Hepatocyte (in vitro differentiated cells): Measurements from ENCODE around the gene PTPRCAP. TPM values are rescaled to one million over a fixed set of nuclear protein-coding genes. Genes with fewer than 3 reads are reported as not detected.

Source experiments
- DNase-seq: peaks from one replicate; pipeline ENCODE4 v3.0.0-alpha.2; 2016; ENCODE audit warnings: low spot score
- H2AFZ ChIP-seq: fragments of 200-600 bp; sonication (generic); 2 replicates; pipeline ENCODE4 v1.6.0; 2016; ENCODE audit warnings: antibody characterized with exemption, mild to moderate bottlenecking
- H3K27ac ChIP-seq: fragments of 200-600 bp; sonication (generic); 2 replicates; pipeline ENCODE4 v1.5.1; 2016; ENCODE audit warnings: mild to moderate bottlenecking
- H3K27me3 ChIP-seq: fragments of 200-600 bp; sonication (generic); 2 replicates; pipeline ENCODE4 v1.6.1; 2016
- H3K36me3 ChIP-seq: fragments of 200-600 bp; sonication (generic); replicated peaks from 2 replicates; pipeline ENCODE4 v1.5.1; 2016; ENCODE audit warnings: low read depth; ENCODE audit not compliant: insufficient read depth
- H3K4me1 ChIP-seq: fragments of 200-600 bp; sonication (generic); 2 replicates; pipeline ENCODE4 v1.5.1; 2016; ENCODE audit warnings: mild to moderate bottlenecking, moderate library complexity; ENCODE audit not compliant: insufficient read depth
- H3K4me2 ChIP-seq: fragments of 200-600 bp; sonication (generic); 2 replicates; pipeline ENCODE4 v1.6.0; 2016
- H3K4me3 ChIP-seq: fragments of 200-600 bp; sonication (generic); 2 replicates; pipeline ENCODE4 v1.5.1; 2016; ENCODE audit warnings: mild to moderate bottlenecking
- H3K79me2 ChIP-seq: fragments of 200-600 bp; sonication (generic); 2 replicates; pipeline ENCODE4 v1.6.0; 2017; ENCODE audit warnings: mild to moderate bottlenecking
- H3K9me2 ChIP-seq: fragments of 200-600 bp; sonication (generic); replicated peaks from 2 replicates; pipeline ENCODE4 v1.6.0; 2017; ENCODE audit warnings: mild to moderate bottlenecking; ENCODE audit not compliant: insufficient read depth
- H3K9me3 ChIP-seq: fragments of 200-600 bp; sonication (generic); 2 replicates; pipeline ENCODE4 v1.5.1; 2016; ENCODE audit warnings: low read depth, mild to moderate bottlenecking
- H4K20me1 ChIP-seq: fragments of 200-600 bp; sonication (generic); 2 replicates; pipeline ENCODE4 v1.6.0; 2016; ENCODE audit warnings: mild to moderate bottlenecking; ENCODE audit not compliant: insufficient read depth, poor library complexity, severe bottlenecking
- EZH2 ChIP-seq: fragments of 200-600 bp; sonication (generic); IDR thresholded peaks from 2 replicates; pipeline ENCODE4 v1.6.1; 2016; ENCODE audit warnings: antibody characterized with exemption, mild to moderate bottlenecking, borderline replicate concordance
- EZH2phosphoT487 ChIP-seq: fragments of 200-600 bp; sonication (generic); IDR thresholded peaks from one replicate; pipeline ENCODE4 v1.6.1; 2018; ENCODE audit warnings: antibody characterized with exemption, mild to moderate bottlenecking, low read depth, moderate library complexity; ENCODE audit not compliant: unreplicated experiment, severe bottlenecking
- WGBS: methylation state at CpG from one replicate; pipeline ENCODE4 v1.1.6; 2016; ENCODE audit warnings: low lambda C conversion rate; ENCODE audit errors: missing lambda C conversion rate; 5-methylcytosine and 5-hydroxymethylcytosine counted together
- polyA plus RNA-seq: library from polyadenylated mRNA; unstranded; fragments of >200 nt; fragmentation: Nextera tagmentation; extraction: Ambion mirVana; gene quantifications from 2 replicates; pipeline ENCODE4 v1.2.1, GENCODE V29; 2016
- total RNA-seq: library from RNA; depleted of rRNA; stranded (reverse); fragments of >200 nt; gene quantifications from 2 replicates; pipeline ENCODE4 v1.2.3, GENCODE V29; 2014
- TF ChIP-seq, protein P1 (sequence below): fragments of 200-600 bp; sonication (generic); IDR thresholded peaks from 2 replicates; pipeline ENCODE4 v1.5.1; 2016; ENCODE audit warnings: antibody characterized with exemption, mild to moderate bottlenecking; ENCODE audit not compliant: poor library complexity

PTPRCAP gene
- total and polyA plus RNA-seq, 2 experiments from 2014 or later: 1.0 to 2.5 TPM

DNA sequence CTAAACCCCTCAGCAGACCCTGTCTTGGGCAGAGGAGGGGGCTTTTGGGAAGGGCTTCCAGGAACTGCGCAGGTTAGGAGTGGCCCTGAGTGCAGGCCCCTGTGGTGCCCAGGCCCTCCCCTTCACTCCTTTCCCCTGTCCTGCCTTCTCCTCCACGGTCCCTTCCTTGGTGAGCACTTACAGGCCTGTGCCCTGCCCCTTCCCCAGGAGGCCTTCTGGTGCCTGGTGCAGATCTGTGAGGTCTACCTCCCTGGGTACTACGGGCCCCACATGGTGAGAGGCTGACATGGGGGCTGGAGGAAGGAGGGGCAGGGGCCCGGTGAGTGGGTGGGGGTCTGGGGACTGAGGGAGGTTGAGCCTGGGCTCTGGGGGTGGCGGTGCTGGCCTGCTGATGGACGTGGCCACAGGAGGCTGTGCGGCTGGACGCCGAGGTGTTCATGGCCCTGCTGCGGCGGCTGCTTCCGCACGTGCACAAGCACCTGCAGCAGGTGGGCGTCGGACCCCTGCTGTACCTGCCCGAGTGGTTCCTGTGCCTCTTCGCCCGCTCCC is 31.0 kb downstream of the PTPRCAP start:
- DNase-seq: no peak
- TF ChIP-seq, protein P1, sequence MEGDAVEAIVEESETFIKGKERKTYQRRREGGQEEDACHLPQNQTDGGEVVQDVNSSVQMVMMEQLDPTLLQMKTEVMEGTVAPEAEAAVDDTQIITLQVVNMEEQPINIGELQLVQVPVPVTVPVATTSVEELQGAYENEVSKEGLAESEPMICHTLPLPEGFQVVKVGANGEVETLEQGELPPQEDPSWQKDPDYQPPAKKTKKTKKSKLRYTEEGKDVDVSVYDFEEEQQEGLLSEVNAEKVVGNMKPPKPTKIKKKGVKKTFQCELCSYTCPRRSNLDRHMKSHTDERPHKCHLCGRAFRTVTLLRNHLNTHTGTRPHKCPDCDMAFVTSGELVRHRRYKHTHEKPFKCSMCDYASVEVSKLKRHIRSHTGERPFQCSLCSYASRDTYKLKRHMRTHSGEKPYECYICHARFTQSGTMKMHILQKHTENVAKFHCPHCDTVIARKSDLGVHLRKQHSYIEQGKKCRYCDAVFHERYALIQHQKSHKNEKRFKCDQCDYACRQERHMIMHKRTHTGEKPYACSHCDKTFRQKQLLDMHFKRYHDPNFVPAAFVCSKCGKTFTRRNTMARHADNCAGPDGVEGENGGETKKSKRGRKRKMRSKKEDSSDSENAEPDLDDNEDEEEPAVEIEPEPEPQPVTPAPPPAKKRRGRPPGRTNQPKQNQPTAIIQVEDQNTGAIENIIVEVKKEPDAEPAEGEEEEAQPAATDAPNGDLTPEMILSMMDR: no peak
- TF ChIP-seq EZH2phosphoT487: no peak
- no peak for TF ChIP-seq EZH2
- Histone ChIP-seq H3K4me1 (peaks cover 5% of the 10 kb centered on the region), H3K9me2 (no peaks in the 10 kb centered on the region), H3K27ac (no peak overlapping the region), H3K36me3 (no peaks in the 10 kb centered on the region), H3K4me2 (no peak overlapping the region), H2AFZ (no peak overlapping the region), H3K4me3 (no peak overlapping the region), H3K9me3 (no peaks in the 10 kb centered on the region), H4K20me1 (no peaks in the 10 kb centered on the region), H3K79me2 (no peaks in the 10 kb centered on the region), H3K27me3 (no peaks in the 10 kb centered on the region)
- 83% methylated on average over 10 of the region's 18 CpGs for WGBS

GRCh38 chr11:67405688-67406339 is 31.7 kb downstream of the PTPRCAP start:
- no peaks in the 10 kb centered on the region for H3K9me2 ChIP-seq
- H3K4me1 ChIP-seq: peaks cover 6% of the 10 kb centered on the region
- no peak overlapping the region for H3K27ac ChIP-seq
- WGBS: 87% methylated on average over 9 of the region's 9 CpGs
- no peaks in the 10 kb centered on the region for H3K27me3 ChIP-seq
- H3K4me3 ChIP-seq: no peak overlapping the region
- no peak overlapping the region for H3K4me2 ChIP-seq
- H3K9me3 ChIP-seq: no peaks in the 10 kb centered on the region
- TF ChIP-seq EZH2phosphoT487: no peak
- no peak for TF ChIP-seq EZH2
- TF ChIP-seq, protein P1: no peak
- H3K36me3 ChIP-seq: no peaks in the 10 kb centered on the region
- peaks cover 6% of the 10 kb centered on the region for H3K79me2 ChIP-seq
- no peak overlapping the region for H2AFZ ChIP-seq
- DNase-seq: no peak
- peaks cover 1% of the 10 kb centered on the region for H4K20me1 ChIP-seq

DNA sequence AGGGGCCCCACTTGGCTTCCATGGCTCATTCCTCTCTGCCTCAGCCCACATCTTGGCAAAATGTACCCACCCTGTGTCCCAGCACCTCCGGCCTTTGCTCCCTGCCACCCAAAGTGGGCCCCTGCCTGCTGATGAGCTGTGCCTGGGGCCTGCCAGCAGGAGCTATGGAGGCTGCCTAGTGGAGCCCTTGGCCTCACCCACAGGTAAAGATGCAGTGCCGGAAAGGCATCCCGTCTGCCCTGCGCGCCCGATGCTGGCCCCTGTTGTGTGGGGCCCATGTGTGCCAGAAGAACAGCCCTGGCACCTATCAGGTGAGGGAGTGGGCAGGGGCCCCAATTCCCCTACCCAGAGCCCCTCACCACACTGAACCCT is 32.3 kb downstream of the PTPRCAP start:
- Histone ChIP-seq H3K79me2 (peaks cover 12% of the 10 kb centered on the region), H3K36me3 (no peaks in the 10 kb centered on the region), H3K27me3 (no peaks in the 10 kb centered on the region), H3K9me2 (no peaks in the 10 kb centered on the region), H2AFZ (no peak overlapping the region), H3K27ac (no peak overlapping the region), H3K4me3 (no peak overlapping the region), H3K4me2 (no peak overlapping the region), H3K4me1 (peaks cover 12% of the 10 kb centered on the region), H3K9me3 (no peaks in the 10 kb centered on the region), H4K20me1 (peaks cover 7% of the 10 kb centered on the region)
- TF ChIP-seq, protein P1: no peak
- TF ChIP-seq EZH2: no peak
- TF ChIP-seq EZH2phosphoT487: no peak
- 98% methylated on average over 6 of the region's 6 CpGs for WGBS
- DNase-seq: no peak
